GM13976 (cell line): ENCODE data around the gene ENPP3.

Source experiments
- DNase-seq: peaks from one replicate; pipeline ENCODE4 v3.0.0; 2012; ENCODE audit warnings: low spot score
- CTCF ChIP-seq: IDR thresholded peaks from 2 replicates; pipeline ENCODE4 v1.5.1; 2012; ENCODE audit warnings: borderline replicate concordance, mild to moderate bottlenecking; ENCODE audit not compliant: insufficient read depth; ENCODE audit errors: extremely low read depth, missing control alignments, control extremely low read depth
- in situ Hi-C: fragments of 300-500 bp; cut with MboI; formaldehyde crosslinking; loops from one replicate; pipeline ENCODE4 v1.12.0; 2022; ENCODE audit warnings: low sequenced_read_pairs, mixed read lengths, inconsistent platforms; ENCODE audit not compliant: unreplicated experiment

Gene ENPP3

GRCh38 chr6:131646249-131646670, 9.2 kb downstream of the ENPP3 start:
- TF ChIP-seq CTCF: no peak
- in situ Hi-C loops: no loop called here
- DNase-seq: no peak

- in situ Hi-C loops: no loop called here
- no peak for TF ChIP-seq CTCF
- no peak for DNase-seq
Measured at GRCh38 chr6:131651782-131652181, 14.7 kb downstream of the ENPP3 start.

GRCh38 chr6:131652472-131652871, 15.4 kb downstream of the ENPP3 start:
- in situ Hi-C loops: no loop called here
- no peak for DNase-seq
- no peak for TF ChIP-seq CTCF

DNA sequence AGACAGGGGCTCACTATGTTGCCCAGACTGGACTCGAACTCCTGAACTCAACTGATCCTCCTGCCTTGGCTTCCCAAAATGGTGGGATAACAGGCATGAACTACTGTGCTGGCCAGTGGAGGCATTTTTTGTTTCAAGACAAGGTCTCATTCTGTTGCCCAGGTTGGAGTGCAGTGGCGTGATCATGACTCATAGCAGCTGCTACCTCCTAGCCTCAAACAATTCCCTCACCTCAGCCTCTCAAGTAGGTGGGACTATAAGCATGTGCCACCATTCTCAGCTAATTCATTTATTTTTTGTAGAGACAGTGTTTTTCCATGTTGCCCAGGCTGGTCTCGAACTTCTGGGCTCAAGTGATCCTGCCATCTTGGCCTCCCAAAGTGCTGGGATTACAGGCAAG, 17.2 kb downstream of the ENPP3 start:
- TF ChIP-seq CTCF: no peak
- in situ Hi-C loops: no loop called here
- no peak for DNase-seq

GRCh38 chr6:131655387-131655786, 18.3 kb downstream of the ENPP3 start:
- in situ Hi-C loops: no loop called here
- no peak for DNase-seq
- TF ChIP-seq CTCF: no peak

DNA sequence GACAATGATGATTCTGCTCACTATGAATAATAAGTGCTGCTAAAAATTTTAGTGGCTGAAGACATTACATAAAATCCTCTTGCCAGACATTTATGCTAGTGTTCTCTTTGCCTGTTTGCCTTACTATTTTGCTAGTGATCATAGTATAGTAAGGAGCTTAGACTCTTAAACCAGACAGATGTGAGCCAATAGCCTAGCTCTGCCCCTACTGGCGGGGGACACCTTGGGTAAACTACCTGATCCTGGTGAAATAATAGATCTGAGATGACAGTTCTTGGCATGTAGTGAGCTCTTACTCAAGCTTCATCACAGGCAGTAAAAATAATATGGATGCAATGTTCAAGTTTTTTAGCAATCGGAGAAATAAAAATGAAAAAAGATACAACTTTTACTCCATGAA, 18.8 kb downstream of the ENPP3 start:
- in situ Hi-C loops: no loop called here
- no peak for TF ChIP-seq CTCF
- DNase-seq: no peak

GRCh38 chr6:131656667-131657066, 19.6 kb downstream of the ENPP3 start:
- DNase-seq: no peak
- in situ Hi-C loops: no loop called here
- TF ChIP-seq CTCF: no peak
